GM19397 (cell line): ENCODE results near the gene MSL3B.

ENCODE experiments used
- ATAC-seq: cut with Tn5 transposase; IDR thresholded peaks from one replicate; pipeline ENCODE4 v1.9.1; 2021; ENCODE audit warnings: mild to moderate bottlenecking, moderate library complexity; ENCODE audit not compliant: unreplicated experiment

MSL3B gene

GRCh38 chr2:233835230-233836186 is 32.7 kb downstream of the MSL3B start:
- no peak for ATAC-seq

- ATAC-seq: no peak
These were observed 34.8 kb downstream of the MSL3B start for GRCh38 chr2:233833345-233833744.

GRCh38 chr2:233832869-233833311 is 35.3 kb downstream of the MSL3B start:
- ATAC-seq: no peak

DNA sequence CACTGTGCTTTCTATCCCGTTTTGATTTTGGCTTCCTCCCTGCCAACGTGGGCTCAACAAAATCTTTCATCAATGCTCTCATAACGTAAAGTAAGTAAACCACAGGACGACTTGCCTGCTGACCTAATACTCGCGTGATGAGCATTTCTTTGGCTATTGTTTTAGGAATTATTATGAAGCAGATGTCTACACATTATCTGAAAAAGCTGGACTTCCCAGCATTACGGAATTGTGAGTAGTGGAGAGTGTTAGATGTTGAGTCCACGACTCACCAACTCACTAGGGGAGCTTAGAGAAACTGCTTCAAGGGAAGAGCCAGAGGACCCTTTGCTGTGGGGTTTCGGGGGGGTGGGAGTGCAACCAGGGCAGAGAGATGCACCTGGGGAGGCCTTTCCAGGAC is 35.8 kb downstream of the MSL3B start:
- ATAC-seq: no peak

DNA sequence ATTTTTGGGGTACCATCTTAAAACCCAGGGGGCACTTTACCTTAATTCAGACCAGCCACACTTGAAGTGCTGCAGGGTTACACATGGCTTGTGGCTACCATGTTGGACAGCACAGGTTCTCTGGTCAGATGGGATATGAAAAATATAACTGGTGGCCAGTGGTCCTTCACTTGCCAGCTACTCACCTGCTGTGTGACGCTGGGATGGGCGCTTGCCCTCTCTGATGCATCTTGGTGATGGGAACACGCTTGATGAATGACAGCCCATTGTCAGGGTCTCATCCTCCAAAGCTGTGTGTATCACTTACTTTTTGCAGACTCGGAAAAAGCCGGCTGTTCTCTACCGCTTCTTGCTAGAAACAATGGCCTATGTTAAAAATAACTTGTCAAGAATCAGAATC is 36.3 kb downstream of the MSL3B start:
- no peak for ATAC-seq

GRCh38 chr2:233831011-233831721 is 37.0 kb downstream of the MSL3B start:
- no peak for ATAC-seq

DNA sequence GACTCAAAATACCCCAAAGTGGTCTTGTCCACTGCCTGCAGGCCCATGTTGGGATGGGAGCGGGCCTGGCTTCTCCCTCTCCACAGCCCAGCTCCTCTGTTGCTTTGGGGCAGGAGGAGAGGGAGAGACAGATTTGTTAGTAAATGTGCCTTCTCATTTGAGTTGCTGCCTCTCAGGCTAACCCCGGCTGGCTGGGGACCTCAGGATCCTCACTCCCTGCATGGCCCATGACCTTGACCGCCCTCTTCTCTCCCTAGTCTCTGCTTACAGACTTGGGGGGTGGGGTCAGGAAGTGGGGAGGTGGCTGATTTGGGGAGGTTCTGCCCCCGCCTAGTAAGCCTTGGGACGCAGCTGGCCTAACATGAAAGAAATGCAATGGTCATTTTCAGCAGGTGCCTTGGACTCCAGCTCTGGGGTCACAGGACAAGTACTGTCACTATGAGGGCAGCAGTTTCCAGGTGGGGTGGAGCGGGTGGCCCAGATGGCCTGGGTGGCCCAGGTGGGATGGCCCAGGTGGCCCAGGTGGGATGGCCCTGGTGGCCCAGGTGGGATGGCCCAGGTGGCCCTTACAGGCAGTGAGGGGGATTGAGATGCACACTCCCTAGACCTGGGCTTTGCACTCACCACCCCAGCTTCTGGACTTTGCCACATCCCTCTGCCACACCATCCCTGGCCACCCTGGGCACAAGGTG is 37.9 kb downstream of the MSL3B start:
- ATAC-seq: no peak

GRCh38 chr2:233829193-233830110 is 38.7 kb downstream of the MSL3B start:
- ATAC-seq: no peak

GRCh38 chr2:233828546-233829192 is 39.5 kb downstream of the MSL3B start:
- ATAC-seq: no peak

GRCh38 chr2:233824373-233824772 is 43.8 kb downstream of the MSL3B start:
- no peak for ATAC-seq

GRCh38 chr2:233823731-233824121 is 44.5 kb downstream of the MSL3B start:
- ATAC-seq: no peak

- no peak for ATAC-seq
These were observed 45.1 kb downstream of the MSL3B start for GRCh38 chr2:233822781-233823730.

DNA sequence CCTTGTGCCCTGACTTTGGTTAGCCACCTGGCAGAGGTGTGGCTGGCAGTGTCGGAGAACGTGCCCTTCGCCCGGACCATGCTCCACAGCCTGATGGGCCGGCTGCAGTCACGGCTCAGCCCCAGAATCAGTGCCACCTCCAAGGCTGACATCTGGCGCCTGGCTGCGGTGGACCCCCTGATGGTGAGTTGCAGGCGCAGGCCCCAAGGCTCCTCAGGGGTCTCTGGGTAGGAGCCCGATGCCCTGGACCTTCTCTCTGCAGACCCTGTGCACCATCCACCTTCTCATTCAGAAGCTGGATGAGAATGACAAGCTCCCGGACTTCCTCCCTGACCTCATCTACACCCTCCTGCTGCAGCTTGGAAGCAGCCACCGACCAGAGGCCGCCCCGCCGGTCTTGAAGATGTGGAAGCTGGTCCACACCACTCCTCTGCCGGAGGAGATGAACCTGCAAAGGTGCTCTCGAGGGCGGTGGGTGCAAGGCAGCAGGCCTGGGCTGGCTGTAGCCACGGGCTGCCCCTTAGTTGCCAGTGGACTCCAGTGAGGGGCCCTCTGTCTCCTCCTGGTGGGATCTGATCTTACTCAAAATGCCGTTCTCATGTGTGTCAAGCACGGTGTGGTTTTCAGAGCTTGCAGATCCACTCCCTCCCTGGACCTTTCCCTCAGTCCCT is 46.0 kb downstream of the MSL3B start:
- no peak for ATAC-seq

GRCh38 chr2:233821709-233822100 is 46.5 kb downstream of the MSL3B start:
- no peak for ATAC-seq

DNA sequence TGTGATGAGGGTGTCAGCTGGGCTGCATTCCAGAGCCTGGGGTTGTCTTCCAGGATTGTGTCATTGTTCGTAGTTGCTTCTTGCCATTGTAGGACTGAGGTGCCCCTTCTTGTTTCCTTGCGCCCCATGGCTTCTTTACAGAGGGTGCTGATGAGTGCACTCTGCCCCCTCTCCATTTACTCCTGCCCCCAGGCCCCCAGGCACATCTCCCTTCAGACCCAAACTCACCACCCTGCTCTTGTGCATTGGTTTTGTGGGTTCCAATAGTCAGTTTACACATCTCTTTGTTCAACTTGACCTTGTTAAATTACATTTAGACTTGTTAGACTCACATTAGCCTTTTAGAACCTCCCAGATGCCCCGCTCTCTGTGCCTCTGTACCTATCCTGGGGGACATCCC is 47.0 kb downstream of the MSL3B start:
- no peak for ATAC-seq

GRCh38 chr2:233820774-233821105 is 47.4 kb downstream of the MSL3B start:
- ATAC-seq: no peak

DNA sequence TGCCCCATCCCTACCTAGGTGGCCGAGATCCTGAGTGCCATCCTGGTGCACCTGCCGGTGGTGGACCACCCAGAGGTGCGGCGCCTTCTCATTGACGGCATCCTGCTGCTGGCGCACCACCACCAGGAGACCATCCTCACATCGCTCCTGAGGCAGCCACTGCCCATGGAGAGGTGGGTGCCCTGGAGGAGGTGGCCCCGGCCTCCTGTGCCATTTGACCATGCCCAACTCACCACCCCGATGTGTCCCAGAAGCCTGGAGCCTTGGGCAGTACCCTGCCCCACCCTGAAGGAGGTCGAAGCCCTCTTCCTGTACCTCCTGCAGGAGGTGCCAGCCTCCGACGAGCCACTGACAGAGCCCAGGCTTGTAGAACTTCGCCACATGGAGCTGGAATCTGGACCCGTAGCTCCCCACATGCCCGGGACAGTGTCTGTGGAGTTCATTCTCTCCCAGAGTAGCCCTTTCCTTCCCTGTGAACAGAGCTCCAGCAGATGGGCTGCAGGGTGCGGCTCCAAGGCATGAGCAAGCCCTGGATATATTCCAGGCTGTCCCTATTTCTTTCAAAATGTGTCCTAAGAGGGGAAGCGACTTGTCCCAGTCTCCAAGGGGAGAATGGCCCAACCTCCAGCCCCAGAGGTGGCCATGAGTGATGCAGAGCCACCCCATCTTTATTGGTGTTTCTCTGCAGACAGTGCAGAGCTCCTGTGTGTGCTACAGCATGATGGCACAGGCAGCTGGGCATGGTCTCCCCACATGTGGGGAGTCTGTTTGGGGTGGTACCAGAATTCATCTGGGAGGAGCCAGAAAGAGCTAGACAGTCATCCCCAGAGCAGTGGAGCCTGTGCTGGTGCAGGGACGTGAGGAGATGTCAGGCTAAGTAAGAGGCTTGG is 48.1 kb downstream of the MSL3B start:
- no peak for ATAC-seq
